GM21576 (cell line): ENCODE data around the gene DR1.
A peak's percentile ranks its signal among the peaks of the same experiment; 100 is the strongest.
"Not testable (repeated sequence)": the region's sequence is repeated elsewhere in the genome, so short reads cannot be mapped to it uniquely, and the experiment has no call there.

Source experiments
- ATAC-seq: cut with Tn5 transposase; IDR thresholded peaks from one replicate; pipeline ENCODE4 v1.9.1; 2021; ENCODE audit warnings: mild to moderate bottlenecking, moderate library complexity; ENCODE audit not compliant: unreplicated experiment

Gene DR1

DNA sequence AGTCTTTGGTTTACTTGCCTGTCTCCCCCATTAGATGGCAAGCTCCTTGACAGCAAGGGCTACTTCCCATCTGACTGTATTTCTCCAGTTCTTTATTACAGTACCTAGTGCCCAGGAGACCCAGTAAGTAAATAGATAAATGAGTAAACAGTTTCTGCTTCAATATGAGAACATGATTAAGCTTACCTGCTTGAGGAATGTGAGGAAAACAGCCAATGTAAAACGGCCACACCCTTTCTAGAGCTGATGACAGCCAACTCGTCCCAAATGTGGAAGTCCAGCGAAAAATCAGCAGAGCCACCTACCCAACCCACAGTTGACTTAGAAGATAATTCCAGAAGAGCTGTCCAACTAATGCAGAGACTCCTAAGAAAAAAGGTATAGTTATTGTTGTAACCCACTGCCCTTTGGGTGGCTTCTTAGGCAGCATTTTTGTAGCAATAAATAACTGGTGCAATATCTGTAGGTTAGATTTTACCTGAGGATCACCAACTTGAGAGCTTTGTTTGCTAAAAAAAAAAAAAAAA lies 6.5 kb upstream of the DR1 start:
- no peak for ATAC-seq

DNA sequence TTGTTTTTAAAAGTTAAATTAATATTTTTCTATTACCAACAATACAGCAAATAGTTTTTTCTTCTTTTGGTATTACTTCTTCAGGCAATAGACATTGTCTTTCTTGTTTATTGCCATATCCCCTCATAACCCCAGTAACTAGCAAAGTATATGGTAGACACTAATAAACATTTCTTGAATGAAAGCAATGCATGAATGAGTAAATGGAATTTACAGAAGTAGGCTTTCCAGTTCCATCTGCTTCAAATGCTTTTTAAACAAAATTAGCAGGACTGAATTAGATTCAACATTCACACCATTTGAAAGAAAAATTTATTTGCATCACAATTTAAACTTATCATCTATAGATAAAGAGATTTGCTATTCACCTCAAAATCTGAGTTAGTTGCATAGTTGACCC lies 5.6 kb upstream of the DR1 start:
- no peak for ATAC-seq

DNA sequence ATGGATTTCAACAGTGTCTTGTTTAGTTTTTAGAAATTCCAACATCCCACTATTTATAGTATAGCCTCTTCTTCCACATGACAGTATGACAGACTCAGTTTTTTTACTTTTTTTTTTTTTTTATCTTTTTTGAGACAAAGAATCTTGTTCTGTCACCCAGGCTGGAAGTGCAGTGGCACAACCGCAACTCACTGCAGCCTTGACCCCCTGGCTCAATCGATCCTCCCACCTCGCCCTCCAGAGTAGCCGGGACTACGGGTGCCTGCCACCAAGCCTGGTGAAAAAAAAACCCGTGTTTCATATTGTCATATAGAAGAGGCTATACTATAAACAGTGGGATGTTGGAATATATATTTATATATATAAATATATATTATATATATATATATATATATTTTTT lies 1.2 kb upstream of the DR1 start:
- ATAC-seq = no peak

DNA sequence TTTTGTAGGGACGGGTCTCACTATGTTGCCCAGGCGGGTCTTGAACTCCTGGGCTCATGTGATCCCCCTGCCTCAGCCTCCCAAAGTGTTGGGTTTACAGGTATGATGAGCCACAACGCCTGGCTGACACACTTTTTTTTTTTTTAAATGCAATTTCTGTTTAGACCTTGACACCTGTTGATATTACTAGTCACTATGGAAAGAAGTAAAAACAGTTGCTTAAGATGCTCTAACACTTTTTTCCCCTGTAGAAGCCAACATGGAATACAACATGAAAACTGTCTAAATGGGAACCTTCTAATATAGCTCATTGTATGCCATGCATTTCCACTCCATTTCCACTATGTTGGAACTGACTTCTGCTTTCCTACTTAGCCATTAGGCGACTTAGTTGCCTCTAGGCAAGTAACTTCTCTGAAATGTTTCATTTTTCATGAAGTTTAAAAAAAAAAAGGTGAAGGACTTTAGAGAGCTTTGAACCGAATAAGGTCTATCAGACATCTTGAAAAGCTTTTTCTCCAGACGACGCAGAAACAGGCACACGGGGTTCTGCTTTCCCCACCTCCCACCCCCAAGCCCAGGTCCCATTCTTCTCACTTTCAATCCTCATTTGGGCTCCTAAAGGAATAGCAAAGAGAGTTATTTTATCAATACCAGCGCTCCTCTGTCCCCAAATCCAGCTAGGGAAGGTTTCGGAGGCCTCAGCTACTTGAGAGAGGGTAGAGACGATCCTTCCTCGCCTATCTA lies 648 bp upstream of the DR1 start:
- ATAC-seq = no peak

DNA sequence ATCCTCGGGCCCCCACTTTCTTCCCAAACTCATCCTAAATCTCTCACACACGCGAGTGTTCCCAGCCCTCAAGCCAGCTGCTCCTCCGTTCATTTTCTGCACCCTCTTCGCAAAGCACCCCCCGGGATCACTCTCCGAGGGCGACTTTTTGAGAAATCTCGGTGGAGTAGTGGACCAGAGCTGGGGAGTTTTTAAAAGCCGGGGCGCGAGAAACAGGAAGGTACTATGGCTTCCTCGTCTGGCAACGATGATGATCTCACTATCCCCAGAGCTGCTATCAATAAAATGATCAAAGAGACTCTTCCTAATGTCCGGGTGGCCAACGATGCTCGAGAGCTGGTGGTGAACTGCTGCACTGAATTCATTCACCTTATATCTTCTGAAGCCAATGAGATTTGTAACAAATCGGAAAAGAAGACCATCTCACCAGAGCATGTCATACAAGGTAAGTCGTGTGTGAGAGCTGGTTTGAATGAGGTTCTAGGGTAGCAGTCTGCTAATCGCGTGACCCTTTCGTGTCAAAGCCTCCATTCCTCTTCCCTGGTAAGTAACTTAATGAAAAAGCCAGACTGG lies 800 bp downstream of the DR1 start:
- peak; percentile 24 for ATAC-seq

DNA sequence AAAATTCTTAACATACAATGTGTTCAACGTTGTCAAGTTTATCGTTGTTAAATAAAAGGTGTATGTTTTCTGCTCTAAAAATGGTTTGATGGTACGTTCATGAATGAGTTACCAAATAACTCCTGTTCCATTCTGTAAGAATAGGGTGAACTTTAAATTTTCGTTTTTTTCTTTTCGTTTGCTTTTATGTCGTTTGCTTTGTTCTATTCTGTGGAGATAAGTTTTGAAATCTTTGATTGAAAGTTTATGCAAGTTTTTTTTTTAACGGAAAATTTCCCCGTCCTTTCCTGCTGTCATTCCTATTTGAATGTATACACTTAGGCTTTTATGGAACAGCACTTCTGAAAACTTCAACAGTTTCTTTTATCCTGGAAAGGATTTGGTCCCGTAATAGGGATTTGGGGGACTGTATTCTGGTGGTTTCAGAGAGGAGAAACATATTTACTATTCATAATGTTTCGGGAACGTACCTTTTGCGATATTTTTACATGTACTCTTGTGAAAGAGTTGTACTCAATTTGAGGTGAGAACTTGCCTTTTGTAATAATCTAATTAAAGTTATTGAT lies 1.7 kb downstream of the DR1 start:
- ATAC-seq = no peak

DNA sequence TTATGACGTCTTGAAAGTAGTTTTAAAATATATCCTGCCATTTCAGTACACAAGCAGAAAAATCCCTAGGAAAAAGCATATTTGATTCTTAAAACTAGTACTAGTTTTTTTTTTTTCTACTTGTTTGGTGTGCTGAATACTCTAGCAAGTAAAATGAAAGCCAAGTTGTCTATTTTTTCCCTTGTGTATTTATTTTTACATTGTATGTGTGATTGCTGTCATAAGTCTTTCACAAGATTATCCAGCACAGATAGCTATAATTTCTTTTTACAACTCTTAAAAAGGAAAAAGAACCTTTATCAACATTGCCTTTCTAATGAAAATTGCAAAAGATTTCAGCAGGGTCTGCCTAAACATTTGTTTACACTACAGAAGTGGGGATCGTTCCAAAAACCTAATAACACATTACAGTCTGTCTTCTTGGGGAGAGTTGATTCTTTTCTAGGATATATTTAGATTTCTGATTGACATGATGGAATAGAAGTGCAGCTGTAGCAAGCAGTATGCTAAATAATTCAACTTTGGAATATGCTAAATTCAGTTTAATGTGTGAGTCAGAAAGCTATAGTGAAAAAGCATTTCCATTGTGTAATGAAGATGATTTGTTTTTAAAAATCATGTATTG lies 2.5 kb downstream of the DR1 start:
- no peak for ATAC-seq

DNA sequence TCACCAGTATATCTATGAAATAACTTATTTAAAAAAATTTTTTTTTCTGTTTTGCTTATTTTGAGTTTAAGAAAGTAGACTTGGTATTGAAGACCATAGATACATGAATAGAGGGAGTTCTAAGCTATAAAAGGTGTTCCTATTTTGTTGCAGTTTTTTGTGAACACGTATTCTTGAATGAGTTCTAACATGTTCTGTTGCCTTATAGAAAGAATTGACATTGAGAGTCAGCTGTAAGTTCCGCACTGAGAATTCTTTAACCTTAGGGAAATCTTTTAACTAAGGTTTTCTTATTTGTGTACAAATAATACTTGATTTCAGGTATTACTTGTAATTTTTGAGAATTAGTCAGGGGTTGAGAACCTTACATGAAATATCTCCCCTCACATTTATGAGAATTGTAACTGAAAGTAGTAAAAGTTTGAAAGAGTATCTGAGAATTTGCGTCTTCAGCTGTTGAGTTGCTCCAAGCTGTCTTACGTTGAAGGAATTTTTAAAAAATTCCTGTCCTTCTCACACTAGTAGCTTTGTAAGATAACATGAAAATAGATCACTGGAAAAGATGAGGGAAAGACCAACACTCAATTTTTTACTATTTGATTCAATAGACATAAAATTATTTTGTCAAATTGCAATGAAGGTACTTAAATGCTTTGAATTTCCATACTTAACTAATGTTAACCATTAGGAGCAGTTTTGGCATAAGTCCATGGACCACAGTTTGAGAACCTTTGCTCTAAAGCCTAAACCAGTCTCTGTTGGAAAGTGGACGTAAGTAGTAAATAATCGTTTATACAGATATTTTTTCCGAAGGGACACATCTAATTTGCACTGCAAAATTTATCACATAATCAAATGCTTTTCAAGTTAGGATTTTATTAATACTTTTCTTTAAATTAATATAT lies 3.8 kb downstream of the DR1 start:
- ATAC-seq = no peak

DNA sequence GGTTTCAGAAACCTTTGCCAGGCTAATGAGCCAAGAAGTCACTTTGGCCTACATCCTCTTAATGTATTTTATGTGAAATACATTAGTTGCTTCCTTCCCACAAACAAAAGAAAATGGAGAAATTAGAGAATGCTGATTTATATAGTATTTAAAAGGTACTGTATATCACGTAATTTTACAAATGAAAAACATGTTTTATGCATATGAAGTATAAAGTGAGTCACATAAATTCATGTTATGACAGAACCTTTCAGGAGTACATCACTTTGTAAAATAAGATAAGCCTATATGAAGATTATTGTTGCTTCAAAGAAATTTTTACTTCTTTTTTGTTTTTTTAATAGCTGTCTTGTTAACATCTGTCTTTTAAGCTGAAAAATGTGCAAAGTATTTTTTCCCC lies 4.6 kb downstream of the DR1 start:
- ATAC-seq = no peak

DNA sequence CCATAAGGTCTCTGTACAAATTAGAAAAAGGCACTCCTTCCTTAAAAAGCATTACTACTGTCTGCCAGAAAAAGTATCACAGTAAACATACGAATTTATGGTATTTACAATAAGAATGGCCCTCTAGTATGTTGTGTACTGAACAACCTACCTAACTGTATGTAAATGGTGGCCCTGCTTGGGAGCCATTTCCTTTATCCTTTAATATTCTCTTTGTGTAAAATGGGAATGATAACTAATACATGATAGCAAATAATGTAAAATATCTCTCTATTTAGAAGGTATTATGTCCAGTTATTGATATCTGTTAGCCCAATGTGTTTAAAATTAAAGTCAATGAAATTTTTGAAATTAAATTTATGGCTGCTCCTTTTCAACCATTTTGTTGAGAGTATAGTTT lies 5.2 kb downstream of the DR1 start:
- ATAC-seq = no peak

DNA sequence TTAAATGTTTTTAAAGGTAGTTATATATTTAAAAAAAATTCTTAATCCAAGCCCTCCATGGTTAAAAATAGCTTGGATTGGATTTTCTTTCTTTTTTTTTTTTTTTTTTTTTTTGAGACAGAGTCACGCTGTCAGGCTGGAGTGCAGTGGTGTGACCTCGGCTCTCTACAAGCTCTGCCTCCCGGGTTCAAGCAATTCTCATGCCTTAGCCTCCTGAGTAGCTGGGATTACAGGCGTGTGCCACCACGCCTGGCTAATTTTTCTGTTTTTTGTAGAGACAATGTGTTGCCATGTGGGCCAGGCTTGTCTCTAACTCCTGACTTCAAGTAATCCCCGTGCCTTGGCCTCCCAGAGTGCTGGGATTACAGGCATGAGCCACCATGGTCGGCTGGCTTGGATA lies 5.6 kb downstream of the DR1 start:
- not testable (repeated sequence) for ATAC-seq

DNA sequence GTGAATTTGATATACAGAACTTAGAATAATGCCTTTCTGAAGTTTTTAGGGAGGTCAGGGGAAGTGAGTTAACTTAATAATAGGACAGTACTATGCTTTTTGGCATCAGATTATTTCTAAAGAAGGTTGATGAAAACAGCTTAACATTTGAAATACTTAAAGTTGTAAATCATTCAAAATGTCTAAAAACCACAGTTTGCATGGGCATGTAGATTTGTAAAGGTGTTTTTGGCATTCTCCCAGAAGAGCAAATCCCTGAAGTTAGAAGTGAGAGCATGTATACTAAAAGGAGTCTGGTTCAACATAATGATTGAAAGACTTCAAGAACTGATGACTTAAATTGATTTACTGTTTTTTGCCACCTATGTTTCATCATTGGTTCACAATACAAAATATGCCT lies 6.7 kb downstream of the DR1 start:
- ATAC-seq = no peak

DNA sequence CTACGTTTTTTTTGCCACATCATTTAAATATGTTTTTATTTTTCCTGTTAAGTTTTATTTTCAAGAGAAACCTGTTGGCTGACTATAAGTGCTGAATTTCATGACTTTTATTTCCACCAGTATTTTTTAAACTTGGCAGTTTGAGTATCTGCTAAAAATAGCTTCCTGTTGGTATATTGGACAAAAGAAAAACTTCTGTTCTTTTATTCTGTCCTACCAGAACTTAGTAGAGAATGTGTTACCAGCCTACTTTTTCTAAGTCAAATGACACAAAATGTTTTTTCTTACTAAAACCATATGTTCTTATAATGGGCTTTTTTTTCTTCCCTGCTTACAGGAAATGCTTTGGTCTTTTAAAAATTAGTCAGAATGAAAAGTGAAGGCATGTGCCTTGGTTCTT lies 7.6 kb downstream of the DR1 start:
- ATAC-seq = no peak

DNA sequence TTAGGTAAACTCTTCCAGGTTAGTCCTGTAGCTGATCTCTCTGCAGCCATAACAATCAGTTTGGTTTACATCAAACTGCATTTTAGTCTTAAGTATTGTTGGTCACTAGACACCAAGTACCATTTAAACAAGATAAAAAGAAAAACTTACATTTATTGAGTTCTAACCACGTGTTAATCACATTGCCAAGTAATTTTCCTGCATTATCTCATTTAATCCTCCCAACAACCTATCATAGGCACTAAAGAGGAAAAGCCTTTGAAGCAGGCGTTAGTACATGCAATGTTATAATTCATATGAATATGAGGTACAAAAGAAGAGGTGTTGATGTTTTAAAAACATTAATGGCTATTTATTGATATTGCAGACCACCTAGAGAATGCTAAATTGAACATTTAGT lies 9.0 kb downstream of the DR1 start:
- ATAC-seq = no peak

DNA sequence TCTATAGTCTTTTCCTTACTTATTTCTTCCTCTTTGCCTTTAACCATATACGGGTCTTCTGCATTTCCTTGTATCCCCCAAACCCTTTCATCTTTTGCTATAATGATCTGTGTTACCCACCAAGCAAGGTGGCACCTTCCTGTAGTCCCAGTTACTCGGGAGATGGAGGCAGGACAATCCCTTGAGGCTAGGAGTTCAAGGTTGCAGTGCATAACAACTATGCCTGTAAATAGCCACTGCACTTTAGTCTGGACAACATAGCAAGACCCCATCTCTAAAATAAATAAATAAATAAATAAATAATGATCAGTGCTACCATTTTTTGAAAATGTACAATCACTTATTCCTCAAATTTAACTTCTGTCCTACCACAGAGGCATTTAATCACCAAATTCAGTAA lies 11.5 kb downstream of the DR1 start:
- no peak for ATAC-seq

DNA sequence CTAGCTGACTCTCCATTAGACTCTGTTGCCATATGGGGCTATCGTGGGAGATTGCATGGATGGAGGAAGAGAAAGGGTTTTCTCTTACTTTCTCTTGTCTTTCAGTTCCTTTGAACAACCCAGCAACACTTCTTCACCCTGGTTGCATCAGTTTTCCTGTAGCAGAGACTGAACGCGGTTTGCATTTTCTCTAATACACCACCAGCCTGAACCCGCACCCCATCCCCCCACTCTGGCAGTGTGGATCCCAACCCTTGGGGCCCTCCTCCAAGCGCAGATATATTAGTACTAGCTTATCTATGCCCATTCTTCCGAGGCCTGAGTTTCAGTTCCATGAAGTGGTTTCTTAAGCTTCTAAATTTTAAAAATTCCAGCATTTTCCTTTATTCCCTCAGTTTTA lies 12.6 kb downstream of the DR1 start:
- no peak for ATAC-seq

DNA sequence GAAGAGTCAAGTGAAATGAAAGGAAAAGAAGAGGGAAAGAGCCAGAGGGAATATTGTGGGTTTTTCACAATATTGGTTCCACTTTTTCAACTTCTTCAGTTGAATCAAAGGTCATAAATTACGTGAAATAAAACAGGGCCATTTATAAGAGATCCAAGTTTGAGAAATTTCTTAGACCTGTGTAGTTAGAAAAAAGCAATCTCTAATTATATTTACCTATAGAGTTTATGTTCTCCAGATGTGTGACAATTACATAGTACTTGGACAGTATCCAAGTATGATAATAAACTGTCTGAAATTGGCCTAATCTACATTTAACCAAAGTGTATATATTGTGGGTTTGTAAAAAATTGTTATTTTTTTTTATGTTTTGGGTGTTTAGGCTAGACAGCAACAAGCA lies 14.4 kb downstream of the DR1 start:
- no peak for ATAC-seq

DNA sequence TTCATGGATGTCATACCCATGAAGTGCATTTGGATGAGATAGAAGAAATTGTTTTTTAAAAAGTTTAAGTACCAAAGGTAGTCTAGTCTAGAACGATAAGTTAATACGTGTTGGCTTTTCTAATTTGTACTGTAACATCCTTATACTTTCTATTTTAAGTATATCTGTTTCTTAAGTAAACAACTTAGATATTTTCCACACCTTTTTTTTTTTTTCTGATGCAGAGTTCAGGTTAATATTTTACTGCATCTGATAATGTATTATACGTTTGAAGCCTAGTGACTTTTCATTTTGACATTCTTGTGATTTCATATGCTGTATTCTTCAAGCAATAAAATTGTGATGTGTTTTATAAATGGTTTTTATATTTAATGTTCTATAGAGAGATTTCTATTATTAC lies 16.5 kb downstream of the DR1 start:
- ATAC-seq = no peak

DNA sequence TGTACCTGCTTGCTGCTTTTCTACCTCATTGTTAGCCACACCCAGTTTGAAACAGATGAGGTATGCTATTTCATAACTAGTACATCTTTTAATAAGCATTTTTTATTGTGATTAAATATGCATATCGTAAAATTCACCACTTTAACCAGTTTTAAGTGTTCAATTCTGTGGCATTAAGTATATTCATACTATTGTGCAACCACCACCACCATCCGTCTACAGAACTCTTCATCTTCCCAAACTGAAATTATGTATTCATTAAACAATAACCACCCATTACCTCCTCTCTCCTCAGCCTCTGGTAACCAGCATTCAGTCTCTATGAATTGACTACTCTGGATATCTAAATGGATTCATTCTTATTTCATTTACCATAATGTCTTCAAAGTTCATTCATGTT lies 20.1 kb downstream of the DR1 start:
- ATAC-seq = no peak

DNA sequence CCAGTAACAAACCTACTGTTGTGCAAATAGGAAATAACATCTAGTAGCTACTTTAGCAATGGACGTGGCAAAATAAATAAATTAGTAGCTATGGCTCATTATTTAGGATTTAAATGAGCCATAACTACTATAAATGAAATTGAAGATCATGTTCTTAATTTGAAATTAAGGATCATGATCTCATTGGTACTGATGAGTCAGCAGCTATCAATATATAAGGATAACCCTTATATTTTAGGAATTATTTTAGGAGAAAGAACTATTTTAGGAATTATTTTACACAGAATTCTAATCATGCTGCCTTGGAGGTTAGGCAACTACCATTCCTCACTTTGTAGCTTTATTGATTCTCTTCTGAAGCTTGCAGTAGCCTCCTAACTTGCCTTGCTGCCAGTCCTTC lies 24.0 kb downstream of the DR1 start:
- ATAC-seq = no peak
